GM12878 (cell line): ENCODE data around the gene SNRNP25. TPM values are rescaled to one million over a fixed set of nuclear protein-coding genes. Genes with fewer than 3 reads are reported as not detected.

Source experiments
- CBX3 ChIP-seq: fragments of 200-600 bp; sonication (generic); IDR thresholded peaks from 2 replicates; pipeline ENCODE4 v1.6.1; 2016; ENCODE audit warnings: low read depth, borderline replicate concordance
- CREM ChIP-seq: IDR thresholded peaks from 2 replicates; pipeline ENCODE4 v1.6.1; 2014; ENCODE audit warnings: antibody characterized with exemption, low read depth
- ESRRA ChIP-seq: IDR thresholded peaks from 2 replicates; pipeline ENCODE4 v1.6.1; 2012; ENCODE audit warnings: mild to moderate bottlenecking, low read length, improper control_type of control experiment
- FOXK2 ChIP-seq: fragments of 450-650 bp; IDR thresholded peaks from 2 replicates; pipeline ENCODE4 v1.6.1; 2017; ENCODE audit warnings: mild to moderate bottlenecking, moderate library complexity
- GATAD2B ChIP-seq: fragments of 450-650 bp; conservative IDR thresholded peaks from 2 replicates; pipeline ENCODE4 v1.6.1; 2017; ENCODE audit warnings: low read depth, mild to moderate bottlenecking, moderate library complexity
- KLF5 ChIP-seq: fragments of 450-650 bp; IDR thresholded peaks from 2 replicates; pipeline ENCODE4 v1.6.1; 2014; ENCODE audit warnings: mild to moderate bottlenecking; ENCODE audit not compliant: partially characterized antibody
- MXI1 ChIP-seq: fragments of 150-350 bp; IDR thresholded peaks from 2 replicates; pipeline ENCODE4 v1.6.1; 2011; ENCODE audit warnings: low read depth, mild to moderate bottlenecking, inconsistent platforms, low read length, improper control_type of control experiment
- NR2F1 ChIP-seq: fragments of 450-650 bp; conservative IDR thresholded peaks from 2 replicates; pipeline ENCODE4 v1.6.1; 2017; ENCODE audit warnings: mild to moderate bottlenecking
- PAX5 ChIP-seq: IDR thresholded peaks from 2 replicates; pipeline ENCODE4 v1.6.1; 2011; ENCODE audit warnings: low read depth, low read length, borderline replicate concordance
- PAX8 ChIP-seq: fragments of 450-650 bp; IDR thresholded peaks from 2 replicates; pipeline ENCODE4 v1.6.1; 2017; ENCODE audit warnings: mild to moderate bottlenecking, moderate library complexity
- SIN3A ChIP-seq: IDR thresholded peaks from 2 replicates; pipeline ENCODE4 v1.6.1; 2012; ENCODE audit warnings: low read depth, low read length, improper control_type of control experiment
- SMAD1 ChIP-seq: fragments of 450-650 bp; IDR thresholded peaks from 2 replicates; pipeline ENCODE4 v1.6.1; 2018; ENCODE audit warnings: mild to moderate bottlenecking, low read depth; ENCODE audit not compliant: partially characterized antibody
- SUZ12 ChIP-seq: fragments of 200-600 bp; sonication (generic); IDR thresholded peaks from one replicate; pipeline ENCODE4 v1.6.1; 2018; ENCODE audit warnings: antibody characterized with exemption, mild to moderate bottlenecking; ENCODE audit not compliant: unreplicated experiment
- ZNF622 ChIP-seq: fragments of 450-650 bp; IDR thresholded peaks from 2 replicates; pipeline ENCODE4 v1.6.1; 2017; ENCODE audit warnings: mild to moderate bottlenecking, inconsistent platforms
- polyA plus RNA-seq, 11 experiments: library from polyadenylated mRNA; depleted of rRNA in 4 of 11; unstranded in 6 of 11; stranded (reverse) in 5 of 11; fragments of >200 nt; fragmentation: Nextera tagmentation in 4 of 11; fragmentation: Illumina TruSeq in 1 of 11; extraction: Ambion mirVana in 4 of 11; extraction: Trizol in 1 of 11; gene quantifications; 1 replicate in 1 of 11; 2 replicates in 10 of 11; pipeline versions ENCODE4 v1.2.1 to v1.2.3, GENCODE V29; 2011 to 2016; ENCODE audit warnings: inconsistent platforms in 2 of 11, missing spikeins in 2 of 11, low read depth in 1 of 11
- total RNA-seq, 4 experiments: library from RNA; depleted of rRNA in 3 of 4; stranded (reverse); fragments of >200 nt in 3 of 4; fragmentation: Illumina TruSeq in 1 of 4; extraction: Trizol in 1 of 4; gene quantifications; 2 replicates each; pipeline versions ENCODE4 v1.2.1 to v1.2.3, GENCODE V29; 2013 to 2021
- TF ChIP-seq, protein P1 (sequence below): fragments of 150-350 bp; IDR thresholded peaks from 2 replicates; pipeline ENCODE4 v1.6.1; 2016; ENCODE audit warnings: low read depth, low read length
- TF ChIP-seq, protein P2 (sequence below): fragments of 450-650 bp; IDR thresholded peaks from 2 replicates; pipeline ENCODE4 v1.6.1; 2014; ENCODE audit warnings: mild to moderate bottlenecking
- TF ChIP-seq, protein P3 (sequence below): fragments of 450-650 bp; conservative IDR thresholded peaks from 2 replicates; pipeline ENCODE4 v1.6.1; 2017; ENCODE audit warnings: mild to moderate bottlenecking, moderate library complexity
- TF ChIP-seq, protein P4 (sequence below): IDR thresholded peaks from 2 replicates; pipeline ENCODE4 v1.6.1; 2012; ENCODE audit warnings: low read depth, low read length, improper control_type of control experiment
- TF ChIP-seq, protein P5 (sequence below), 3 experiments: IDR thresholded peaks in 2 of 3; conservative IDR thresholded peaks in 1 of 3; 2 replicates each; pipeline ENCODE4 v1.5.1; 2011; ENCODE audit warnings: low read depth in 3 of 3, low read length in 3 of 3, mild to moderate bottlenecking in 3 of 3, control low read depth in 2 of 3, moderate library complexity in 2 of 3, inconsistent platforms in 1 of 3, mixed read lengths in 1 of 3; ENCODE audit not compliant: control insufficient read depth in 2 of 3, insufficient read depth in 1 of 3; ENCODE audit errors: extremely low read depth in 1 of 3
- TF ChIP-seq, protein P6 (sequence below): fragments of 150-350 bp; IDR thresholded peaks from 2 replicates; pipeline ENCODE4 v1.6.1; 2014; ENCODE audit warnings: mild to moderate bottlenecking, low read depth, low read length

SNRNP25 gene
- total and polyA plus RNA-seq, 10 of the 15 experiments (the other 5 are each of a cell fraction or from before 2014, with no cell fraction given), result 40.9 to 138 (median 67.2) TPM

DNA sequence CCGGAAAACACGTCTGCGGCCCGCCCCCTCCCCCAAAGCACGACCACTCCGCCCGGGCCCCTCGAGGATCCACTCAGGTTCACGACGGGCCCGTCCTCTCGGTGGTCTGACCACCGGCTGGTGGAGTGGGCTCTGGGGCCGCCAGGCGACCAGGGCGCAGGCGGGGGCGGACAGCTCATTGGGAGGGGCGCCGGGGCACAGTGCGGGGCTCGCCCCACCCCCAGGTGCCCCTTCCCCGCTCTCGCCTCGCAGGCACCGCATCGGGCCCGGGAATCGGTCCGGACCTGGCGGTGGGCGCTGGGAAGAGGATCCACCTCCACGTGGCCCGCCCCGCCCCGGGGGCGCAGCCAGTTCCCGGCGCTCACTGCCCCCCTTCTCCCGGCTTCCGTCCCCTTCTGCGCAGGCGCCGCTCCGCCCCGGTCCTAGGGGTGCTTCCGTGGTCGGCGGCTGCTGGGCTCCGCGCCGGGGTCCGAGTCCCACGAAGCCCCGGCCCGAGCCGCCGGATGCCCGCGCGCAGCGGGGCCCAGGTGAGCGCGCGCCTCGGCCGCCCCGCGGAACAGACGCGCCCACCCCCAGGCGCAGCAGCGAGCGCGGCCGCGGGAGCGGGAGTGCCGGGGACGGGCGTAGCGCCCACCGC, 24.3 kb downstream of the SNRNP25 start, which contains the start of gene MPG (continued):
- TF ChIP-seq, protein P1, sequence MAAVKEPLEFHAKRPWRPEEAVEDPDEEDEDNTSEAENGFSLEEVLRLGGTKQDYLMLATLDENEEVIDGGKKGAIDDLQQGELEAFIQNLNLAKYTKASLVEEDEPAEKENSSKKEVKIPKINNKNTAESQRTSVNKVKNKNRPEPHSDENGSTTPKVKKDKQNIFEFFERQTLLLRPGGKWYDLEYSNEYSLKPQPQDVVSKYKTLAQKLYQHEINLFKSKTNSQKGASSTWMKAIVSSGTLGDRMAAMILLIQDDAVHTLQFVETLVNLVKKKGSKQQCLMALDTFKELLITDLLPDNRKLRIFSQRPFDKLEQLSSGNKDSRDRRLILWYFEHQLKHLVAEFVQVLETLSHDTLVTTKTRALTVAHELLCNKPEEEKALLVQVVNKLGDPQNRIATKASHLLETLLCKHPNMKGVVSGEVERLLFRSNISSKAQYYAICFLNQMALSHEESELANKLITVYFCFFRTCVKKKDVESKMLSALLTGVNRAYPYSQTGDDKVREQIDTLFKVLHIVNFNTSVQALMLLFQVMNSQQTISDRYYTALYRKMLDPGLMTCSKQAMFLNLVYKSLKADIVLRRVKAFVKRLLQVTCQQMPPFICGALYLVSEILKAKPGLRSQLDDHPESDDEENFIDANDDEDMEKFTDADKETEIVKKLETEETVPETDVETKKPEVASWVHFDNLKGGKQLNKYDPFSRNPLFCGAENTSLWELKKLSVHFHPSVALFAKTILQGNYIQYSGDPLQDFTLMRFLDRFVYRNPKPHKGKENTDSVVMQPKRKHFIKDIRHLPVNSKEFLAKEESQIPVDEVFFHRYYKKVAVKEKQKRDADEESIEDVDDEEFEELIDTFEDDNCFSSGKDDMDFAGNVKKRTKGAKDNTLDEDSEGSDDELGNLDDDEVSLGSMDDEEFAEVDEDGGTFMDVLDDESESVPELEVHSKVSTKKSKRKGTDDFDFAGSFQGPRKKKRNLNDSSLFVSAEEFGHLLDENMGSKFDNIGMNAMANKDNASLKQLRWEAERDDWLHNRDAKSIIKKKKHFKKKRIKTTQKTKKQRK, result no peak
- TF ChIP-seq ZNF622, result no peak
- no peak for TF ChIP-seq CBX3
- peak; percentile 62 for TF ChIP-seq KLF5
- TF ChIP-seq PAX5, result no peak
- TF ChIP-seq MXI1, result peak; percentile 92
- TF ChIP-seq FOXK2, result no peak
- TF ChIP-seq ESRRA, result no peak
- TF ChIP-seq PAX8, result no peak
- TF ChIP-seq, protein P2, sequence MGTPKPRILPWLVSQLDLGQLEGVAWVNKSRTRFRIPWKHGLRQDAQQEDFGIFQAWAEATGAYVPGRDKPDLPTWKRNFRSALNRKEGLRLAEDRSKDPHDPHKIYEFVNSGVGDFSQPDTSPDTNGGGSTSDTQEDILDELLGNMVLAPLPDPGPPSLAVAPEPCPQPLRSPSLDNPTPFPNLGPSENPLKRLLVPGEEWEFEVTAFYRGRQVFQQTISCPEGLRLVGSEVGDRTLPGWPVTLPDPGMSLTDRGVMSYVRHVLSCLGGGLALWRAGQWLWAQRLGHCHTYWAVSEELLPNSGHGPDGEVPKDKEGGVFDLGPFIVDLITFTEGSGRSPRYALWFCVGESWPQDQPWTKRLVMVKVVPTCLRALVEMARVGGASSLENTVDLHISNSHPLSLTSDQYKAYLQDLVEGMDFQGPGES, result no peak
- TF ChIP-seq, protein P3, sequence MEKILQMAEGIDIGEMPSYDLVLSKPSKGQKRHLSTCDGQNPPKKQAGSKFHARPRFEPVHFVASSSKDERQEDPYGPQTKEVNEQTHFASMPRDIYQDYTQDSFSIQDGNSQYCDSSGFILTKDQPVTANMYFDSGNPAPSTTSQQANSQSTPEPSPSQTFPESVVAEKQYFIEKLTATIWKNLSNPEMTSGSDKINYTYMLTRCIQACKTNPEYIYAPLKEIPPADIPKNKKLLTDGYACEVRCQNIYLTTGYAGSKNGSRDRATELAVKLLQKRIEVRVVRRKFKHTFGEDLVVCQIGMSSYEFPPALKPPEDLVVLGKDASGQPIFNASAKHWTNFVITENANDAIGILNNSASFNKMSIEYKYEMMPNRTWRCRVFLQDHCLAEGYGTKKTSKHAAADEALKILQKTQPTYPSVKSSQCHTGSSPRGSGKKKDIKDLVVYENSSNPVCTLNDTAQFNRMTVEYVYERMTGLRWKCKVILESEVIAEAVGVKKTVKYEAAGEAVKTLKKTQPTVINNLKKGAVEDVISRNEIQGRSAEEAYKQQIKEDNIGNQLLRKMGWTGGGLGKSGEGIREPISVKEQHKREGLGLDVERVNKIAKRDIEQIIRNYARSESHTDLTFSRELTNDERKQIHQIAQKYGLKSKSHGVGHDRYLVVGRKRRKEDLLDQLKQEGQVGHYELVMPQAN, result no peak; the same call in 1 of the 2 replicates
- TF ChIP-seq, protein P4, sequence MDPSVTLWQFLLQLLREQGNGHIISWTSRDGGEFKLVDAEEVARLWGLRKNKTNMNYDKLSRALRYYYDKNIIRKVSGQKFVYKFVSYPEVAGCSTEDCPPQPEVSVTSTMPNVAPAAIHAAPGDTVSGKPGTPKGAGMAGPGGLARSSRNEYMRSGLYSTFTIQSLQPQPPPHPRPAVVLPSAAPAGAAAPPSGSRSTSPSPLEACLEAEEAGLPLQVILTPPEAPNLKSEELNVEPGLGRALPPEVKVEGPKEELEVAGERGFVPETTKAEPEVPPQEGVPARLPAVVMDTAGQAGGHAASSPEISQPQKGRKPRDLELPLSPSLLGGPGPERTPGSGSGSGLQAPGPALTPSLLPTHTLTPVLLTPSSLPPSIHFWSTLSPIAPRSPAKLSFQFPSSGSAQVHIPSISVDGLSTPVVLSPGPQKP, result no peak
- TF ChIP-seq, protein P5, sequence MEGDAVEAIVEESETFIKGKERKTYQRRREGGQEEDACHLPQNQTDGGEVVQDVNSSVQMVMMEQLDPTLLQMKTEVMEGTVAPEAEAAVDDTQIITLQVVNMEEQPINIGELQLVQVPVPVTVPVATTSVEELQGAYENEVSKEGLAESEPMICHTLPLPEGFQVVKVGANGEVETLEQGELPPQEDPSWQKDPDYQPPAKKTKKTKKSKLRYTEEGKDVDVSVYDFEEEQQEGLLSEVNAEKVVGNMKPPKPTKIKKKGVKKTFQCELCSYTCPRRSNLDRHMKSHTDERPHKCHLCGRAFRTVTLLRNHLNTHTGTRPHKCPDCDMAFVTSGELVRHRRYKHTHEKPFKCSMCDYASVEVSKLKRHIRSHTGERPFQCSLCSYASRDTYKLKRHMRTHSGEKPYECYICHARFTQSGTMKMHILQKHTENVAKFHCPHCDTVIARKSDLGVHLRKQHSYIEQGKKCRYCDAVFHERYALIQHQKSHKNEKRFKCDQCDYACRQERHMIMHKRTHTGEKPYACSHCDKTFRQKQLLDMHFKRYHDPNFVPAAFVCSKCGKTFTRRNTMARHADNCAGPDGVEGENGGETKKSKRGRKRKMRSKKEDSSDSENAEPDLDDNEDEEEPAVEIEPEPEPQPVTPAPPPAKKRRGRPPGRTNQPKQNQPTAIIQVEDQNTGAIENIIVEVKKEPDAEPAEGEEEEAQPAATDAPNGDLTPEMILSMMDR (IDR thresholded peaks at IDR 0.05 in 2 of 3, conservative IDR thresholded peaks at IDR 0.05 in 1 of 3; ENCODE audit: control insufficient read depth in 2 of 3, extremely low read depth in 1 of 3, insufficient read depth in 1 of 3, low read depth in 3 of 3, low read length in 3 of 3), result no peak
- peak; percentile 64; the same call in 1 of the 2 replicates for TF ChIP-seq SIN3A
- no peak for TF ChIP-seq SUZ12
- peak; percentile 61 for TF ChIP-seq NR2F1
- no peak for TF ChIP-seq SMAD1
- no peak for TF ChIP-seq CREM
- TF ChIP-seq, protein P6, sequence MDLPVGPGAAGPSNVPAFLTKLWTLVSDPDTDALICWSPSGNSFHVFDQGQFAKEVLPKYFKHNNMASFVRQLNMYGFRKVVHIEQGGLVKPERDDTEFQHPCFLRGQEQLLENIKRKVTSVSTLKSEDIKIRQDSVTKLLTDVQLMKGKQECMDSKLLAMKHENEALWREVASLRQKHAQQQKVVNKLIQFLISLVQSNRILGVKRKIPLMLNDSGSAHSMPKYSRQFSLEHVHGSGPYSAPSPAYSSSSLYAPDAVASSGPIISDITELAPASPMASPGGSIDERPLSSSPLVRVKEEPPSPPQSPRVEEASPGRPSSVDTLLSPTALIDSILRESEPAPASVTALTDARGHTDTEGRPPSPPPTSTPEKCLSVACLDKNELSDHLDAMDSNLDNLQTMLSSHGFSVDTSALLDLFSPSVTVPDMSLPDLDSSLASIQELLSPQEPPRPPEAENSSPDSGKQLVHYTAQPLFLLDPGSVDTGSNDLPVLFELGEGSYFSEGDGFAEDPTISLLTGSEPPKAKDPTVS, result no peak
- TF ChIP-seq GATAD2B, result peak; percentile 81
